MCF 10A (cell line): Measurements from ENCODE around the gene PRKCQ. TPM values are rescaled to one million over a fixed set of nuclear protein-coding genes. Genes with fewer than 3 reads are reported as not detected.

Experiments used
- BruUV-seq: library from RNA; stranded (reverse); fragments of 400-500 nt; replicated peaks from 2 replicates; lab custom pipeline; 2021; lab: Mats Ljungman, UMichigan
- CTCF ChIA-PET: fragments of 300-600 bp; sonication (Branson Sonifier 250); formaldehyde crosslinking; extraction: SDS; loops from one replicate; lab custom pipeline; 2021; ENCODE audit warnings: antibody characterized with exemption, inconsistent platforms; lab: Yijun Ruan, JAX
- POLR2A ChIA-PET: fragments of 300-600, 350-650 bp; sonication (Branson Sonifier 250); formaldehyde crosslinking; extraction: SDS; loops from one replicate; lab custom pipeline; 2020; ENCODE audit warnings: antibody characterized with exemption, inconsistent platforms; lab: Yijun Ruan, JAX
- DNase-seq: peaks from one replicate; pipeline ENCODE4 v3.0.0-alpha.2; 2018; ENCODE audit not compliant: unreplicated experiment
- H3K27ac Mint-ChIP-seq: one replicate; pipeline ENCODE4 v1.8.0; 2022; ENCODE audit warnings: mild to moderate bottlenecking, low read depth, mixed read lengths; ENCODE audit not compliant: unreplicated experiment
- H3K27me3 Mint-ChIP-seq: one replicate; pipeline ENCODE4 v1.8.0; 2022; ENCODE audit warnings: mixed read lengths; ENCODE audit not compliant: insufficient read depth, unreplicated experiment
- H3K36me3 Mint-ChIP-seq: one replicate; pipeline ENCODE4 v1.8.0; 2022; ENCODE audit warnings: mild to moderate bottlenecking, moderate library complexity, mixed read lengths; ENCODE audit not compliant: insufficient read depth, unreplicated experiment
- H3K4me1 Mint-ChIP-seq: one replicate; pipeline ENCODE4 v1.8.0; 2022; ENCODE audit warnings: mixed read lengths; ENCODE audit not compliant: insufficient read depth, unreplicated experiment
- H3K4me3 Mint-ChIP-seq: one replicate; pipeline ENCODE4 v1.8.0; 2022; ENCODE audit warnings: mild to moderate bottlenecking, moderate library complexity, mixed read lengths; ENCODE audit not compliant: unreplicated experiment
- H3K9me3 Mint-ChIP-seq: one replicate; pipeline ENCODE4 v1.8.0; 2022; ENCODE audit warnings: mixed read lengths; ENCODE audit not compliant: unreplicated experiment
- intact Hi-C: fragments of 100-400 bp; cut with micrococcal nuclease; formaldehyde crosslinking; loops from 2 replicates; pipeline ENCODE4 v1.14.1; 2022
- total RNA-seq: library from RNA; stranded (reverse); gene quantifications from 2 replicates; pipeline ENCODE4 v1.2.3, GENCODE V29; 2022
- TF ChIP-seq, protein P1 (sequence below): fragments of 200-600 bp; IDR thresholded peaks from one replicate; pipeline ENCODE4 v1.8.0; 2022; ENCODE audit warnings: antibody characterized with exemption, mild to moderate bottlenecking; ENCODE audit not compliant: unreplicated experiment

The PRKCQ gene
- total RNA-seq, 1 experiment from 2014 or later, result 0.44 TPM

GRCh38 chr10:6574664-6575176 lies 5.4 kb downstream of the PRKCQ start:
- Mint-ChIP-seq H3K27me3 (peaks cover 50% of the 10 kb centered on the region), H3K4me1 (no peaks in the 10 kb centered on the region), H3K27ac (no peak overlapping the region), H3K9me3 (no peaks in the 10 kb centered on the region), H3K36me3 (no peaks in the 10 kb centered on the region), H3K4me3 (no peak overlapping the region)
- no TSS peak for BruUV-seq
- POLR2A ChIA-PET, result no interaction called here
- DNase-seq, result no peak
- CTCF ChIA-PET, result no interaction called here
- intact Hi-C loops, result no loop called here
- TF ChIP-seq, protein P1, sequence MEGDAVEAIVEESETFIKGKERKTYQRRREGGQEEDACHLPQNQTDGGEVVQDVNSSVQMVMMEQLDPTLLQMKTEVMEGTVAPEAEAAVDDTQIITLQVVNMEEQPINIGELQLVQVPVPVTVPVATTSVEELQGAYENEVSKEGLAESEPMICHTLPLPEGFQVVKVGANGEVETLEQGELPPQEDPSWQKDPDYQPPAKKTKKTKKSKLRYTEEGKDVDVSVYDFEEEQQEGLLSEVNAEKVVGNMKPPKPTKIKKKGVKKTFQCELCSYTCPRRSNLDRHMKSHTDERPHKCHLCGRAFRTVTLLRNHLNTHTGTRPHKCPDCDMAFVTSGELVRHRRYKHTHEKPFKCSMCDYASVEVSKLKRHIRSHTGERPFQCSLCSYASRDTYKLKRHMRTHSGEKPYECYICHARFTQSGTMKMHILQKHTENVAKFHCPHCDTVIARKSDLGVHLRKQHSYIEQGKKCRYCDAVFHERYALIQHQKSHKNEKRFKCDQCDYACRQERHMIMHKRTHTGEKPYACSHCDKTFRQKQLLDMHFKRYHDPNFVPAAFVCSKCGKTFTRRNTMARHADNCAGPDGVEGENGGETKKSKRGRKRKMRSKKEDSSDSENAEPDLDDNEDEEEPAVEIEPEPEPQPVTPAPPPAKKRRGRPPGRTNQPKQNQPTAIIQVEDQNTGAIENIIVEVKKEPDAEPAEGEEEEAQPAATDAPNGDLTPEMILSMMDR, result no peak

GRCh38 chr10:6570893-6571292 lies 9.2 kb downstream of the PRKCQ start:
- H3K27ac Mint-ChIP-seq, result no peak overlapping the region
- H3K4me3 Mint-ChIP-seq, result no peak overlapping the region
- no TSS peak for BruUV-seq
- TF ChIP-seq, protein P1, result no peak
- no peak for DNase-seq
- no peaks in the 10 kb centered on the region for H3K36me3 Mint-ChIP-seq
- intact Hi-C loops, result no loop called here
- ChIA-PET CTCF (interaction anchor here (0.7 kb wide), 1 partner anchor 368 kb away, joined by 3 read pairs; the partner anchor contains the start of gene PFKFB3), POLR2A (no interaction called here)
- H3K9me3 Mint-ChIP-seq, result no peaks in the 10 kb centered on the region
- no peaks in the 10 kb centered on the region for H3K4me1 Mint-ChIP-seq
- H3K27me3 Mint-ChIP-seq, result peaks cover 29% of the 10 kb centered on the region

DNA sequence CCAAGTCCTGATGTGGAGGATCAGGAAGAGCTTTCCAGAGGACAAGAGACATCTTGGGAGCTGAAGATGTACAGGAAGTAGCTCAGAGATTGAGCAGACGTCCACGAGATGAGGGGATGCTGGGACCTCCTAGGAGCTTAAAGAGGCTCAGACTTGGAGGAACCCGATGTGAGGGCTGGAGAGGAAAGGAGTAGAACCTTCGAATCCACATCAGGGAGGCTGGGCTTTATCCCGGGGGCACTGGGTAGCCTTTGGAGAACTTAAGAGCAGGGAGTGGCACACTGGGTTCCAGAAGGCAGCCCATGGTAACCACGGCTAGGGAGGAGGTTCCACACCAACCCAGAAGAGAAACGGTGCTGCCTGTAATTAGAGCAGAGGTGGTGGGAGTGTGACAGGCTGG lies 10.8 kb downstream of the PRKCQ start:
- intact Hi-C loops, result no loop called here
- no TSS peak for BruUV-seq
- no peak overlapping the region for H3K4me3 Mint-ChIP-seq
- H3K36me3 Mint-ChIP-seq, result no peaks in the 10 kb centered on the region
- H3K27me3 Mint-ChIP-seq, result peaks cover 27% of the 10 kb centered on the region
- TF ChIP-seq, protein P1, result no peak
- H3K4me1 Mint-ChIP-seq, result no peaks in the 10 kb centered on the region
- ChIA-PET CTCF (no interaction called here), POLR2A (no interaction called here)
- no peak for DNase-seq
- H3K27ac Mint-ChIP-seq, result no peak overlapping the region
- no peaks in the 10 kb centered on the region for H3K9me3 Mint-ChIP-seq

DNA sequence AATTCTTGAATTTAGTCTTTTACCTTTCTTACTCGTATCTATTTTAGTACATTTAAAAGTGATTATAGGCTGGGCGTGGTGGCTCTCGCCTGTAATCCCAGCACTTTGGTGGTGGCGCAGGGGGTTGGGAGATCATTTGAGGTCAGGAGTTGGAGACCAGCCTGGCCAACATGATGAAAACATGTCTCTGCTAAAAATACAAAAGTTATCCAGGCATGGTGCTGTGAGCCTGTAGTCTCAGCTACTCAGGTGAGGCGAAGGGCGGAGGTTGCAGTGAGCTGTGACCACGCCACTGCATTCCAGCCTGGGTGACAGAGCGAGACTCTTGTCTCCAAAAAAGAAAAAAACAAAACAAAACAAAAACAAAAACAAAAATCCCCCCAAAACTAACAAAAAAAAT lies 12.2 kb downstream of the PRKCQ start:
- Mint-ChIP-seq H3K36me3 (no peaks in the 10 kb centered on the region), H3K4me1 (peaks cover 6% of the 10 kb centered on the region), H3K27ac (no peak overlapping the region), H3K9me3 (no peaks in the 10 kb centered on the region), H3K27me3 (peaks cover 27% of the 10 kb centered on the region), H3K4me3 (no peak overlapping the region)
- ChIA-PET CTCF (no interaction called here), POLR2A (no interaction called here)
- TF ChIP-seq, protein P1, result no peak
- no TSS peak for BruUV-seq
- no peak for DNase-seq
- intact Hi-C loops, result no loop called here
